WTC11 (cell line): Measurements from ENCODE around the gene ANO4. TPM values are rescaled to one million over a fixed set of nuclear protein-coding genes. Genes with fewer than 3 reads are reported as not detected.

Experiments
- ATAC-seq: fragments of 200-7000 bp; cut with Tn5 transposase; 2 replicates; pipeline ENCODE4 v1.10.0; 2021; ENCODE audit warnings: mild to moderate bottlenecking, moderate library complexity
- CTCF ChIA-PET: fragments of 300-600 bp; sonication (Branson Sonifier 250); formaldehyde crosslinking; loops from one replicate; lab custom pipeline; 2021; ENCODE audit warnings: antibody characterized with exemption; lab: Charles Lee
- POLR2A ChIA-PET: fragments of 350-600 bp; sonication (Branson Sonifier 250); formaldehyde crosslinking; loops from one replicate; lab custom pipeline; 2021; ENCODE audit warnings: antibody characterized with exemption; lab: Charles Lee
- DNase-seq: peaks from one replicate; pipeline ENCODE4 v3.0.0; 2021; ENCODE audit warnings: low spot score
- H3K27ac Mint-ChIP-seq: 2 replicates; pipeline ENCODE4 v1.8.0; 2021; ENCODE audit warnings: mixed read lengths
- H3K27me3 Mint-ChIP-seq: 2 replicates; pipeline ENCODE4 v1.8.0; 2021; ENCODE audit warnings: low read depth, mild to moderate bottlenecking, moderate library complexity, mixed read lengths
- H3K36me3 Mint-ChIP-seq: 2 replicates; pipeline ENCODE4 v1.8.0; 2021; ENCODE audit warnings: mixed read lengths
- H3K4me1 Mint-ChIP-seq: 2 replicates; pipeline ENCODE4 v1.8.0; 2022; ENCODE audit warnings: mixed read lengths
- H3K4me3 Mint-ChIP-seq: 2 replicates; pipeline ENCODE4 v1.8.0; 2021; ENCODE audit warnings: mild to moderate bottlenecking, moderate library complexity, mixed read lengths
- H3K9me3 Mint-ChIP-seq: 2 replicates; pipeline ENCODE4 v1.8.0; 2021; ENCODE audit warnings: mixed read lengths
- ATF6 ChIP-seq: sonication (generic); formaldehyde crosslinking; IDR thresholded peaks from 2 replicates; pipeline ENCODE4 v1.8.1; 2023; ENCODE audit warnings: mild to moderate bottlenecking, missing genetic modification reagents
- GTF2I ChIP-seq: fragments of 250-450 bp; sonication (Bioruptor Pico); conservative IDR thresholded peaks from 2 replicates; pipeline ENCODE4 v1.4.0; 2021; ENCODE audit warnings: mild to moderate bottlenecking
- HMGA2 ChIP-seq: fragments of 250-450 bp; sonication (Bioruptor Pico); IDR thresholded peaks from 2 replicates; pipeline ENCODE4 v1.4.0; 2021; ENCODE audit warnings: mild to moderate bottlenecking, moderate library complexity
- JAZF1 ChIP-seq: fragments of 250-450 bp; sonication (Bioruptor Pico); IDR thresholded peaks from 2 replicates; pipeline ENCODE4 v1.9.0; 2021; ENCODE audit warnings: moderate library complexity, mild to moderate bottlenecking, inconsistent platforms
- KAT7 ChIP-seq: sonication (generic); formaldehyde crosslinking; IDR thresholded peaks from 2 replicates; pipeline ENCODE4 v1.8.1; 2023; ENCODE audit warnings: missing genetic modification reagents, mild to moderate bottlenecking, borderline replicate concordance
- MXD4 ChIP-seq: fragments of 250-450 bp; sonication (Bioruptor Pico); IDR thresholded peaks from 2 replicates; pipeline ENCODE4 v1.8.0; 2021; ENCODE audit warnings: mild to moderate bottlenecking, moderate library complexity, borderline replicate concordance
- MYBL2 ChIP-seq: sonication (generic); formaldehyde crosslinking; IDR thresholded peaks from 2 replicates; pipeline ENCODE4 v1.8.1; 2023; ENCODE audit warnings: mild to moderate bottlenecking, moderate library complexity, missing genetic modification reagents
- NR2C2 ChIP-seq: sonication (generic); formaldehyde crosslinking; IDR thresholded peaks from 2 replicates; pipeline ENCODE4 v1.8.0; 2022; ENCODE audit warnings: mild to moderate bottlenecking, missing genetic modification reagents
- OVOL2 ChIP-seq: fragments of 250-450 bp; sonication (Bioruptor Pico); IDR thresholded peaks from 2 replicates; pipeline ENCODE4 v1.9.0; 2021; ENCODE audit warnings: mild to moderate bottlenecking, borderline replicate concordance
- PRDM15 ChIP-seq: sonication (generic); formaldehyde crosslinking; IDR thresholded peaks from 2 replicates; pipeline ENCODE4 v1.8.0; 2022; ENCODE audit warnings: missing genetic modification reagents
- RELA ChIP-seq: sonication (generic); formaldehyde crosslinking; IDR thresholded peaks from 2 replicates; pipeline ENCODE4 v1.8.1; 2022; ENCODE audit warnings: missing genetic modification reagents, mild to moderate bottlenecking, borderline replicate concordance
- SOX15 ChIP-seq: fragments of 250-450 bp; sonication (Bioruptor Pico); IDR thresholded peaks from 2 replicates; pipeline ENCODE4 v1.9.0; 2021; ENCODE audit warnings: mild to moderate bottlenecking
- TCF7 ChIP-seq: sonication (generic); formaldehyde crosslinking; IDR thresholded peaks from 2 replicates; pipeline ENCODE4 v1.8.0; 2022; ENCODE audit warnings: mild to moderate bottlenecking, low read depth, missing genetic modification reagents, moderate library complexity
- TEAD1 ChIP-seq: sonication (generic); formaldehyde crosslinking; IDR thresholded peaks from 2 replicates; pipeline ENCODE4 v1.8.0; 2022; ENCODE audit warnings: mild to moderate bottlenecking, missing genetic modification reagents
- ZNF121 ChIP-seq: sonication (generic); formaldehyde crosslinking; IDR thresholded peaks from 2 replicates; pipeline ENCODE4 v1.8.0; 2023; ENCODE audit warnings: missing genetic modification reagents
- ZNF138 ChIP-seq: sonication (generic); formaldehyde crosslinking; conservative IDR thresholded peaks from 2 replicates; pipeline ENCODE4 v1.8.1; 2022; ENCODE audit warnings: mild to moderate bottlenecking, moderate library complexity, missing genetic modification reagents
- ZNF263 ChIP-seq: sonication (generic); formaldehyde crosslinking; IDR thresholded peaks from 2 replicates; pipeline ENCODE4 v1.8.1; 2022; ENCODE audit warnings: low read depth, mild to moderate bottlenecking, moderate library complexity, missing genetic modification reagents
- ZNF317 ChIP-seq: sonication (generic); formaldehyde crosslinking; IDR thresholded peaks from 2 replicates; pipeline ENCODE4 v1.8.1; 2023; ENCODE audit warnings: low read depth, mild to moderate bottlenecking, moderate library complexity, missing genetic modification reagents, borderline replicate concordance
- ZNF416 ChIP-seq: fragments of 250-450 bp; sonication (Bioruptor Pico); IDR thresholded peaks from 2 replicates; pipeline ENCODE4 v1.9.0; 2021; ENCODE audit warnings: mild to moderate bottlenecking, inconsistent platforms
- ZNF423 ChIP-seq: fragments of 250-450 bp; sonication (Bioruptor Pico); IDR thresholded peaks from 2 replicates; pipeline ENCODE4 v2.1.2; 2022; ENCODE audit warnings: mild to moderate bottlenecking, moderate library complexity
- ZNF425 ChIP-seq: fragments of 250-450 bp; sonication (Bioruptor Pico); conservative IDR thresholded peaks from 2 replicates; pipeline ENCODE4 v1.9.0; 2021; ENCODE audit warnings: mild to moderate bottlenecking
- ZNF512 ChIP-seq: sonication (generic); formaldehyde crosslinking; IDR thresholded peaks from 2 replicates; pipeline ENCODE4 v1.8.1; 2022; ENCODE audit warnings: missing genetic modification reagents, borderline replicate concordance
- total RNA-seq: library from RNA; stranded (reverse); gene quantifications from 3 replicates; pipeline ENCODE4 v1.2.3, GENCODE V29; 2021
- TF ChIP-seq, protein P1 (sequence below): sonication (generic); formaldehyde crosslinking; IDR thresholded peaks from 2 replicates; pipeline ENCODE4 v1.8.0; 2022; ENCODE audit warnings: mild to moderate bottlenecking, missing genetic modification reagents
- TF ChIP-seq, protein P2 (sequence below): sonication (generic); formaldehyde crosslinking; conservative IDR thresholded peaks from 2 replicates; pipeline ENCODE4 v1.8.1; 2022; ENCODE audit warnings: mild to moderate bottlenecking, missing genetic modification reagents

Gene ANO4
- total RNA-seq, 1 experiment from 2014 or later, result 2.6 TPM

DNA sequence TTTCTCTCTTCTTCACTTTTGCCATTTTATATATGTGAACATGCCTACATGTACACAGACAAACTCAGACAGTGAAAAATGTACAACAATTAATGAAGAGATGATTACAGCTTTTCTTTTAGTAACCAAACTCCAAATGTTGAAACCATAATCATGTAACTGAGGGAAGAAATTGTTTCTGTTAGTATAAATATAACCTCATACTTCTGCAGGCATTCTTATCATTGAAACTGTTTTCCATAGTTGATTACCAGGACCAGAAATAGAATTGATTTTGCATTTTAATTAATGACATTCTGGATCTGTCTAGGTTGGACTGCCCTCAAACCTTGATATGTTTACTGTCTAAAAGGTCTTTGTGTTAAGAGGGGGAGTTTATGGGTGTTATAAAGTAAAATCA lies 3.2 kb downstream of the ANO4 start (continued):
- TF ChIP-seq OVOL2 (CRISPR knock-in tag) (no peak), SOX15 (no peak), NR2C2 (CRISPR knock-in tag) (no peak), MXD4 (CRISPR knock-in tag) (no peak)

DNA sequence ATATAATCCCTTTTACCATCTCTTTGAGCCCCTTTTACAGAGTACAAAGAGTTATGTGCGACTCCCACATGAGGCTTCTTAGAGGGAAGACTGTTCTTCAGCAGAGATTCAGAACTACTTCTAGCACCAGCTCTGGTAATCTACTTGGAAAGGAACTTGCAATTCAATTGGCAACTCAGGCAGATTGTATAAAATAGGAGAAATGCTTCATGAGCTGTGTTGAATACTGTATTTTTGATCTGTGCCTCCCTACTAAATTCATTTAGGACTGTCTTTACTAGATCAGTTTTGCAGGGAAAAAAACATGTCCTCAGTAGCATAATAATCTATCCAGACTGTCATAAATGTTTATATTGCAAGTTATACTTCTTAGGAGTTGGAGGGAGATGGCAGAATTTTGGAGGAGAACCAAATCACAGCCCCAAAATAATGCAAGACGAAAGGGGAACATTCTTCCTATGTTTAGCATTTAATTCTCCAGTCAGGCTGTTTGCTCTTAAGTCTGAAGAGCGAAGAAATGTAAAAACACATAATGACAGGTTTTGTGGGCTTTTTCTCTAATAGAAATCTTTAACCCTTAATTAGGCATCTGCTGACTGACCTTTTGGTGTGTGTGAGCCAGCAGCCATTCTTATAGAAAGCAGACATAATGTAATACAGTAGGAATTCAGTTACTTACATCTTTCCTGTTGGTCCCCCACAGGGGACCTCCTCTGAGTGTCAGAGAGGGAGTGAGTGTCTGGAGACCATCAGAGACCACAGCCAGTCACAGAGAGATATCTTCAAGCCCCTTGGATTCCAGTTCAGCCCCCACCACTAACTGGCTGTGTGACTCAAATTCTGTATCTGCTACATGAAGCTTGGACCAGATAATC lies 3.9 kb downstream of the ANO4 start:
- no peak for TF ChIP-seq KAT7 (CRISPR knock-in tag)
- no peak for TF ChIP-seq ZNF121 (CRISPR knock-in tag)
- no peak for TF ChIP-seq TEAD1 (CRISPR knock-in tag)
- TF ChIP-seq ZNF317 (CRISPR knock-in tag), result no peak
- TF ChIP-seq ATF6 (CRISPR knock-in tag), result no peak
- no peak for TF ChIP-seq MYBL2 (CRISPR knock-in tag)
- TF ChIP-seq TCF7 (CRISPR knock-in tag), result no peak
- no peak for TF ChIP-seq GTF2I
- TF ChIP-seq ZNF425, result no peak
- TF ChIP-seq HMGA2 (CRISPR knock-in tag), result no peak
- TF ChIP-seq ZNF416 (CRISPR knock-in tag), result no peak
- no peak for TF ChIP-seq RELA
- TF ChIP-seq ZNF138 (CRISPR knock-in tag), result no peak
- no peak for TF ChIP-seq JAZF1 (CRISPR knock-in tag)
- TF ChIP-seq ZNF263, result no peak
- no peak for TF ChIP-seq ZNF423
- TF ChIP-seq, protein P1, sequence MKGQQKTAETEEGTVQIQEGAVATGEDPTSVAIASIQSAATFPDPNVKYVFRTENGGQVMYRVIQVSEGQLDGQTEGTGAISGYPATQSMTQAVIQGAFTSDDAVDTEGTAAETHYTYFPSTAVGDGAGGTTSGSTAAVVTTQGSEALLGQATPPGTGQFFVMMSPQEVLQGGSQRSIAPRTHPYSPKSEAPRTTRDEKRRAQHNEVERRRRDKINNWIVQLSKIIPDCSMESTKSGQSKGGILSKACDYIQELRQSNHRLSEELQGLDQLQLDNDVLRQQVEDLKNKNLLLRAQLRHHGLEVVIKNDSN (CRISPR knock-in tag), result no peak
- TF ChIP-seq PRDM15 (CRISPR knock-in tag), result no peak
- no peak for TF ChIP-seq ZNF512 (CRISPR knock-in tag)
- TF ChIP-seq, protein P2, sequence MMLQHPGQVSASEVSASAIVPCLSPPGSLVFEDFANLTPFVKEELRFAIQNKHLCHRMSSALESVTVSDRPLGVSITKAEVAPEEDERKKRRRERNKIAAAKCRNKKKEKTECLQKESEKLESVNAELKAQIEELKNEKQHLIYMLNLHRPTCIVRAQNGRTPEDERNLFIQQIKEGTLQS (CRISPR knock-in tag), result no peak
- TF ChIP-seq, all 79 proteins: peak for 0
- H3K36me3 Mint-ChIP-seq, result no peaks in the 10 kb centered on the region

More for the DNA sequence above, 3.9 kb downstream of the ANO4 start:
- H3K4me3 Mint-ChIP-seq, result no peak overlapping the region
- no peak for ATAC-seq
- H3K9me3 Mint-ChIP-seq, result no peaks in the 10 kb centered on the region
- H3K4me1 Mint-ChIP-seq, result peaks cover 60% of the 10 kb centered on the region
- ChIA-PET POLR2A (no interaction called here), CTCF (no interaction called here)
- peaks cover 14% of the 10 kb centered on the region for H3K27me3 Mint-ChIP-seq
- no peak for DNase-seq
- H3K27ac Mint-ChIP-seq, result no peak overlapping the region
